HepG2 (cell line): ENCODE data around the gene PTPRCAP. TPM values are rescaled to one million over a fixed set of nuclear protein-coding genes. Genes with fewer than 3 reads are reported as not detected.
A peak's percentile ranks its signal among the peaks of the same experiment; 100 is the strongest.

Experiments
- ATAC-seq: fragments of 200-7000 bp; cut with Tn5 transposase; 3 replicates; pipeline ENCODE4 v1.9.1; 2020; ENCODE audit warnings: mild to moderate bottlenecking, moderate library complexity
- BruUV-seq: library from RNA; stranded (reverse); fragments of 400-500 nt; replicated peaks from 2 replicates; lab custom pipeline; 2021; lab: Mats Ljungman, UMichigan
- CTCF ChIA-PET: fragments of 300-600 bp; formaldehyde crosslinking; extraction: SDS; loops from one replicate; lab custom pipeline; 2021; ENCODE audit warnings: low total read pairs, inconsistent platforms, low intra/inter-chr PET ratio; lab: Yijun Ruan, JAX
- POLR2A ChIA-PET: fragments of 350-600 bp; sonication (Branson Sonifier 250); formaldehyde crosslinking; loops from one replicate; lab custom pipeline; 2020; ENCODE audit warnings: antibody characterized with exemption, inconsistent platforms; lab: Yijun Ruan, JAX
- DNase-seq: peaks from one replicate; pipeline ENCODE4 v3.0.0-alpha.2; 2015; ENCODE audit warnings: low spot score
- FAIRE-seq: peaks from 3 replicates; lab custom pipeline; 2011; peaks lifted over from hg19 to GRCh38; lab: Jason Lieb, UNC
- H2AFZ ChIP-seq: one replicate; pipeline ENCODE4 v1.6.1; 2011; ENCODE audit warnings: low read length, inconsistent platforms
- H3K27ac ChIP-seq: fragments of 300-600 bp; 3 replicates; pipeline ENCODE4 v1.8.0; 2011; ENCODE audit warnings: mixed run types, mild to moderate bottlenecking, mixed read lengths, low read length, inconsistent platforms; ENCODE audit not compliant: insufficient read depth; ENCODE audit errors: extremely low read length
- H3K27me3 ChIP-seq, 2 experiments: fragments of 200-600 bp in 1 of 2; 2 replicates in 1 of 2; 3 replicates in 1 of 2; pipeline versions ENCODE4 v1.6.0 to v1.8.0; 2011; ENCODE audit warnings: low read length in 2 of 2, mild to moderate bottlenecking in 2 of 2, moderate library complexity in 2 of 2, inconsistent platforms in 1 of 2; ENCODE audit not compliant: insufficient read depth in 2 of 2, control insufficient read depth in 1 of 2
- H3K36me3 ChIP-seq, 2 experiments: fragments of 200-600 bp in 1 of 2; replicated peaks in 1 of 2; 2 replicates in 1 of 2; 3 replicates in 1 of 2; pipeline versions ENCODE4 v1.5.1 to v1.8.0; 2011; ENCODE audit warnings: low read length in 2 of 2, inconsistent platforms in 1 of 2; ENCODE audit not compliant: insufficient read depth in 2 of 2, control insufficient read depth in 1 of 2
- H3K4me1 ChIP-seq: 2 replicates; pipeline ENCODE4 v1.5.1; 2012; ENCODE audit warnings: low read length, inconsistent platforms; ENCODE audit not compliant: insufficient read depth
- H3K4me2 ChIP-seq: 2 replicates; pipeline ENCODE4 v1.6.0; 2011; ENCODE audit warnings: low read depth, low read length, inconsistent platforms
- H3K4me3 ChIP-seq, 3 experiments: fragments of 200-600 bp in 1 of 3; sonication (generic), shearing (Covaris generic) in 1 of 3; replicated peaks in 1 of 3; 2 replicates each; pipeline ENCODE4 v1.5.1; 2011 to 2016; ENCODE audit warnings: low read length in 3 of 3, inconsistent platforms in 2 of 3, low read depth in 2 of 3, mild to moderate bottlenecking in 2 of 3, control low read depth in 1 of 3, mixed read lengths in 1 of 3; ENCODE audit not compliant: insufficient read depth in 1 of 3
- H3K79me2 ChIP-seq: one replicate; pipeline ENCODE4 v1.6.1; 2011; ENCODE audit warnings: low read length, inconsistent platforms; ENCODE audit not compliant: insufficient read depth
- H3K9ac ChIP-seq: 2 replicates; pipeline ENCODE4 v1.6.0; 2011; ENCODE audit warnings: mild to moderate bottlenecking, low read depth, low read length, inconsistent platforms; ENCODE audit not compliant: insufficient read depth
- H3K9me3 ChIP-seq: 2 replicates; pipeline ENCODE4 v1.5.1; 2012; ENCODE audit warnings: mild to moderate bottlenecking, low read length
- H4K20me1 ChIP-seq: 2 replicates; pipeline ENCODE4 v1.6.0; 2011; ENCODE audit warnings: inconsistent platforms, mild to moderate bottlenecking, low read length, moderate library complexity; ENCODE audit not compliant: insufficient read depth
- KDM2A ChIP-seq: sonication (generic); formaldehyde crosslinking; IDR thresholded peaks from 2 replicates; pipeline ENCODE4 v1.4.0; 2020; ENCODE audit warnings: low read depth, missing genetic modification reagents, borderline replicate concordance
- RBFOX2 ChIP-seq: fragments of 200-400 bp; formaldehyde crosslinking; IDR thresholded peaks from 2 replicates; pipeline ENCODE4 v1.6.1; 2017; ENCODE audit warnings: low read depth, mild to moderate bottlenecking, low read length
- SALL1 ChIP-seq: sonication (generic); formaldehyde crosslinking; IDR thresholded peaks from 2 replicates; pipeline ENCODE4 v1.8.0; 2022; ENCODE audit warnings: mild to moderate bottlenecking, missing genetic modification reagents
- ZNF768 ChIP-seq: sonication (generic); formaldehyde crosslinking; IDR thresholded peaks from 2 replicates; pipeline ENCODE4 v1.4.0; 2020; ENCODE audit warnings: missing genetic modification reagents
- ZNF772 ChIP-seq: sonication (generic); formaldehyde crosslinking; IDR thresholded peaks from 2 replicates; pipeline ENCODE4 v1.5.0; 2020; ENCODE audit warnings: mild to moderate bottlenecking, missing genetic modification reagents
- WGBS: methylation state at CpG from one replicate; pipeline ENCODE4 v1.1.6; 2017; ENCODE audit warnings: low lambda C conversion rate; 5-methylcytosine and 5-hydroxymethylcytosine counted together
- in situ Hi-C: cut with HindIII; loops from 2 replicates; pipeline ENCODE4 v1.10.0; 2017; ENCODE audit warnings: low pct_unique_long_range_greater_than_20kb; ENCODE audit not compliant: extremely low pct_ligation_motif_present
- intact Hi-C: fragments of 100-400 bp; cut with micrococcal nuclease; formaldehyde crosslinking; loops from one replicate; pipeline ENCODE4 v1.10.0; 2022; ENCODE audit not compliant: unreplicated experiment
- polyA plus RNA-seq, 8 experiments: library from polyadenylated mRNA; depleted of rRNA in 3 of 8; stranded (reverse) in 7 of 8; unstranded in 1 of 8; fragments of >200 nt; fragmentation: Illumina TruSeq in 4 of 8; extraction: Trizol in 4 of 8; gene quantifications; 2 replicates each; pipeline versions ENCODE4 v1.2.1 to v1.2.3, GENCODE V29; 2011 to 2016; ENCODE audit warnings: low read depth in 4 of 8, missing spikeins in 1 of 8, mixed read lengths in 1 of 8; ENCODE audit not compliant: insufficient read depth in 1 of 8
- total RNA-seq, 5 experiments: library from RNA; depleted of rRNA; stranded (reverse); fragments of >200 nt; fragmentation: Illumina TruSeq; extraction: Trizol; gene quantifications; 2 replicates each; pipeline ENCODE4 v1.2.3, GENCODE V29; 2016; ENCODE audit warnings: low read depth in 1 of 5

PTPRCAP gene
- total and polyA plus RNA-seq, 2 of the 13 experiments (the other 11 are each of a cell fraction or from before 2014, with no cell fraction given): 0.60 to 0.70 TPM

GRCh38 chr11:67438158-67438902 lies 848 bp upstream of the PTPRCAP start:
- no peak overlapping the region for H3K9ac ChIP-seq
- 91% methylated on average over 7 of the region's 41 CpGs for WGBS
- no peak overlapping the region for H2AFZ ChIP-seq
- H3K4me3 ChIP-seq: no peak overlapping the region
- in situ Hi-C loops: no loop called here
- ChIA-PET CTCF (no interaction called here), POLR2A (interaction anchor here (1.0 to 1.1 kb wide), 2 partner anchors 10 to 27 kb away, joined by 3 to 5 read pairs; partner anchors contain the start of gene RPS6KB2)
- no TSS peak for BruUV-seq
- peaks cover 8% of the 10 kb centered on the region for H3K4me1 ChIP-seq
- H3K4me2 ChIP-seq: no peak overlapping the region
- H3K27ac ChIP-seq: no peak overlapping the region
- FAIRE-seq: no peak
- no peaks in the 10 kb centered on the region for H3K27me3 ChIP-seq
- no peaks in the 10 kb centered on the region for H3K9me3 ChIP-seq
- H4K20me1 ChIP-seq: no peaks in the 10 kb centered on the region
- no peak for ATAC-seq
- peaks cover 8 to 14% of the 10 kb centered on the region in 2 experiments; a peak in 4 of 5 replicates for H3K36me3 ChIP-seq
- intact Hi-C loops: no loop called here
- H3K79me2 ChIP-seq: peaks cover 3% of the 10 kb centered on the region
- no peak for TF ChIP-seq KDM2A (CRISPR knock-in tag)
- peak; percentile 68 for TF ChIP-seq RBFOX2
- TF ChIP-seq ZNF768 (CRISPR knock-in tag): peak; percentile 91
- no peak for DNase-seq

GRCh38 chr11:67437809-67438157 lies 301 bp upstream of the PTPRCAP start:
- no peak for FAIRE-seq
- no peaks in the 10 kb centered on the region for H4K20me1 ChIP-seq
- no peak for DNase-seq
- BruUV-seq: no TSS peak
- H3K4me1 ChIP-seq: peaks cover 8% of the 10 kb centered on the region
- no peaks in the 10 kb centered on the region for H3K9me3 ChIP-seq
- no peak overlapping the region for H3K9ac ChIP-seq
- H3K4me2 ChIP-seq: no peak overlapping the region
- intact Hi-C loops: no loop called here
- in situ Hi-C loops: no loop called here
- TF ChIP-seq SALL1 (CRISPR knock-in tag) (0 out of 2 replicates have a peak, but pooled peaks have one; percentile 12), ZNF772 (no peak)
- TF ChIP-seq, all 625 proteins: peak for 1
- POLR2A ChIA-PET: interaction anchor here (1.1 to 1.6 kb wide), 3 partner anchors 9 to 31 kb away, joined by 3 to 5 read pairs (median 4); partner anchors contain the start of gene RPS6KB2
- no peak overlapping the region for H3K4me3 ChIP-seq
- no peak for ATAC-seq
- CTCF ChIA-PET: no interaction called here
- peaks cover 11 to 20% of the 10 kb centered on the region in 2 experiments; a peak in 4 of 5 replicates for H3K36me3 ChIP-seq
- no peak overlapping the region for H3K27ac ChIP-seq
- H2AFZ ChIP-seq: no peak overlapping the region
- WGBS: 83% methylated on average over 3 of the region's 3 CpGs
- H3K79me2 ChIP-seq: peaks cover under 1% of the 10 kb centered on the region
- no peaks in the 10 kb centered on the region for H3K27me3 ChIP-seq
